ENCODE data around the gene MACO1. TPM values are rescaled to one million over a fixed set of nuclear protein-coding genes. Genes with fewer than 3 reads are reported as not detected.
A peak's percentile ranks its signal among the peaks of the same experiment; 100 is the strongest.
"Not testable (repeated sequence)": the region's sequence is repeated elsewhere in the genome, so short reads cannot be mapped to it uniquely, and the experiment has no call there.

MACO1 gene
- total RNA-seq, 1 donor from 2014 or later, result 18.7 TPM

GRCh38 chr1:25456502-25456901 is 25.8 kb downstream of the MACO1 start:
- no peak for DNase-seq

- DNase-seq, result no peak
These were observed 28.0 kb downstream of the MACO1 start for GRCh38 chr1:25458541-25459298.

GRCh38 chr1:25460020-25460419 is 29.3 kb downstream of the MACO1 start:
- no peak for DNase-seq

- not testable (repeated sequence) for DNase-seq
These were observed 30.1 kb downstream of the MACO1 start for GRCh38 chr1:25460816-25461215.

- no peak for DNase-seq
These were observed 31.2 kb downstream of the MACO1 start for GRCh38 chr1:25461849-25462248.

- peak; percentile 39 for DNase-seq
These were observed 32.0 kb downstream of the MACO1 start for GRCh38 chr1:25462732-25463131.

- no peak for DNase-seq
These were observed 36.5 kb downstream of the MACO1 start for GRCh38 chr1:25467193-25467592.

- DNase-seq, result no peak
These were observed 36.9 kb downstream of the MACO1 start for GRCh38 chr1:25467616-25468015.

GRCh38 chr1:25468033-25468432 is 37.3 kb downstream of the MACO1 start:
- DNase-seq, result peak; percentile 48

- no peak for DNase-seq
These were observed 38.5 kb downstream of the MACO1 start for GRCh38 chr1:25469177-25469576.

GRCh38 chr1:25472471-25472870 is 41.8 kb downstream of the MACO1 start:
- DNase-seq, result peak; percentile 42

- no peak for DNase-seq
These were observed 43.0 kb downstream of the MACO1 start for GRCh38 chr1:25473653-25474225.

- no peak for DNase-seq
These were observed 43.8 kb downstream of the MACO1 start for GRCh38 chr1:25474439-25475047.

GRCh38 chr1:25476186-25477097 is 45.7 kb downstream of the MACO1 start:
- DNase-seq, result peak; percentile 31

GRCh38 chr1:25477448-25478034 is 46.8 kb downstream of the MACO1 start:
- no peak for DNase-seq

GRCh38 chr1:25478633-25479032 is 47.9 kb downstream of the MACO1 start:
- DNase-seq, result no peak

GRCh38 chr1:25481625-25482024 is 50.9 kb downstream of the MACO1 start:
- no peak for DNase-seq

GRCh38 chr1:25482211-25482610 is 51.5 kb downstream of the MACO1 start:
- DNase-seq, result no peak

GRCh38 chr1:25484096-25484495 is 53.4 kb downstream of the MACO1 start:
- peak; percentile 36 for DNase-seq

- no peak for DNase-seq
These were observed 53.8 kb downstream of the MACO1 start for GRCh38 chr1:25484533-25484932.

- no peak for DNase-seq
These were observed 55.1 kb downstream of the MACO1 start for GRCh38 chr1:25485536-25486411.

Data from tongue (tissue), 2 donors.